Measurements from ENCODE around the gene PABPC1L.
"Not testable (repeated sequence)": the region's sequence is repeated elsewhere in the genome, so short reads cannot be mapped to it uniquely, and the experiment has no call there.

Gene PABPC1L

DNA sequence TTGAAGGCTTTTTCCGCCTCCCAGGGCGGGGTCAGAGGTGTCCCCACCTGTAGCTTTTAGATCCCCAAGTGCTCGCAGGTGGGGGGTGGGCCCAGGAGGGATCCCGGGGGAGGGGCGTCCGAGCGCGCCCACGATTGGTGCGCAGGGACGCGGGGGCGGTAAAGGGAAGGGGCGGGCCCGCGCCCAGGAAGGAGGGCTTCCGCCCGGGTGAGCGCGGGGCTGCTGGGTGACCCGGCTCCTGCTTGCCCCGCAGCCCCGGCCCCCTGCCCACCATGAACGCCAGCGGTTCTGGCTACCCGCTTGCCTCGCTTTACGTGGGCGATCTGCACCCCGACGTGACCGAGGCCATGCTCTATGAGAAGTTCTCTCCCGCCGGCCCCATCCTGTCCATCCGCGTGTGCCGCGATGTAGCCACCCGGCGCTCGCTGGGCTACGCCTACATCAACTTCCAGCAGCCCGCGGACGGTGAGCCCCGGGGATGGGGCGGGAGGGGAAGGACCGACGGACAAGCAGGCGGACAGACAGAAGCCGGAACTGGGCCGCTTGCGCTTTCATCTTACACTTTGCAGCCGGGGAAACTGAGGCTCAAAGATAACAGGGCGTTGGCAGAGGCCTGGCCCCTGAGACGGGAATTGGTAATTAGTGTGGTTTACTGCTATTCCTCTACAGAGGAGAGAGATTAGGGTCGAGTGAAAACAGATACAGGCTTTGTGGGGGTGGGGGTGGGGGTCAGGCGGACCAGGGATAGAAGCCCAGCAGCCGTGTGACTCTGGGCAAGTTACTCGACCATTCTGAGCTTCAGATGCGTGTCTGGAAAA lies at the start of gene PABPC1L:
Gene PABPC1L, plus strand, starts transcription at position 189 of the 818 bp plus-strand sequence. Its CDS starts 84 bp downstream, at position 273.
- in situ Hi-C loops (cut with MboI; ENCODE audit: low sequenced_read_pairs): no loop called here

DNA sequence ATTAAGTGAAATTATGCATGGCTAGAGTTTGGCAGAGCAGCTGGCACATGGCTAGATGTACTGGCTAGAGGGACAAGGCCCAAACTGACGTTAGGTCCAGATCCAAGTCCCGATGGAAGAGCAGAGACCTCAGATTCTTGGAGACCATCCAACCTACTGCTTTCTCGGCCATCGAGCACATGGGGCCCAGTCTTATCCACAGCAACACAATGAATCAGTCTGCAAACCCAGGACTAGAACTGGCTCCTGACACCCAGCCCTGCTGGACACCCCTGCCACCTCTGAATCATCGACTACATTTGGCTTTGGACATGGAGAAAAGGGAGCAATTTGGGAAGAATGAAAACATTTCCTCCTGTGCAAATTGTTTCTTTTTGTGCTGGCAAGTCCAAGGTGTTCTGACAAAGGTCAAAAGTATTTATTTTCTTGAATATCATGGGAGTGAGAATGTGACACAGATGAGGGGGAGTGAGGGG lies 48.3 kb upstream of the PABPC1L start:
- in situ Hi-C loops (cut with MboI; ENCODE audit: low sequenced_read_pairs): no loop called here

DNA sequence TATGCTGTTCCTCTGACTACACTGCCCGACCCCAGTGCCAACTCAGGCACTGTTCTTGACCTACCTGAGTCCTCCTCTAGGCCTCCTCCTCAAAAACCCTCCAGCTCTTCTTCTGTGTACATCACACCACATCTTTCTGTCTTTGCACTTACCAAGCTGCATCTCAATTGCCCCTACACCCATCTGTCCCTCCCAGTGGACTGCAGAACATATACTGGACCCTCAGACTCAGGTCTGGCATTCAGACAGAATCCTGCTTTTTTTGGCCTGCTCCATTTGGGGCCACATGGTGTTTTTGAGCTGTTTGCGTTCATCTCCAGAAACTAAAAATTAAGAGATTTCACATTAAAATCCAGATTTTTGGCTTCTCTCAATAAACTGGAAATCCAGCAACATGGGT lies 47.6 kb upstream of the PABPC1L start:
- in situ Hi-C loops (cut with MboI; ENCODE audit: low sequenced_read_pairs): no loop called here

DNA sequence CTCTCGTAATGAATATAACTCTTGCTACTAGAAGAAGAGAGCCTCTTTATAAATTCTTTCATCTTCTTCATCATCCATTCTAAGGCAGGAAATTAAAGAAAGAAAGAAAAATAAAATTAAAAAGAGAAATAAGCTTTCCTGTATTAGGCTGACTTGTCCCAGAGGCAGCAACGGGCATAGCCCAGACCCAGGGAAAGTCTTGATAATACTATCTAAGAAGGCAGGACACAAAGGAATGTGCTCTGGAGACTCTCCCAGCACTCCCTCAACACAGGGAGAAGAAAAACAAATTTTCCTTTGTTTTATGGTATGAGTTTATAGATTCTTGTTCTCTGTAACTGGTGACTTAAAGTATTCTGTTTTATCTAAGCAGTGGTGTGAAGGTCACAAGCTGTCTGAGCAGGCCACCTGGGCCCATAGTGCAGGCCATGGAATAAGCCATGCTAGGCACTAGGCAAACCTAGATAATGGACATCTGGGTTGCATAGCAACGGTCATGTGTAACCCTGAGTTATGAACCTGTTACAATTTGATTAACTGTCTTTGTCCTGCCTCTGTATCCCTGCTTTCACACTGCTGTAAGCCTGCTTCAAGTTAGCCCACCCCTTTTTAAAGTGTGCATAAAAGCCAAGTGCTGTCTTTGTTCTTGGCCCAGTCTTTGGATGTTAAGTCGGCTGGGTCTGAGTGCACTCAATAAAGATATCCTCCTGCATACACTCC lies 46.3 kb upstream of the PABPC1L start:
- in situ Hi-C loops (cut with MboI; ENCODE audit: low sequenced_read_pairs): not testable (repeated sequence)

DNA sequence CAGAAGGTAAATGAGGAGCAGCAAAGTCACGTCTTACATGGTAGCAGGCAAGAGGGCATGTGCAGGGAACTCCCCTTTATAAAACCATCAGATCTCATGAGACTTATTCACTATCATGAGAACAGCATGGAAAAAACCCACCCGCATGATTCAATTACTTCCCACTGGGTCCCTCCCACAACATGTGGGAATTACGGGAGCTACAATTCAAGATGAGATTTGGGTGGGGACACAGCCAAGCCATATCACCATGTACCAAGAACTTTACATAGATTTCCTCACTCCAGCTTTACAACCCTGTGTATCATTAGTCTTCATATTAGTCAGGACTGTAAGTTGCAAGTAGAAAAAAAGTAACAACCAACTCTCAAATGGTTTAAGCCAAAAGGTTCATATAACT lies 45.4 kb upstream of the PABPC1L start:
- in situ Hi-C loops (cut with MboI; ENCODE audit: low sequenced_read_pairs): not testable (repeated sequence)

DNA sequence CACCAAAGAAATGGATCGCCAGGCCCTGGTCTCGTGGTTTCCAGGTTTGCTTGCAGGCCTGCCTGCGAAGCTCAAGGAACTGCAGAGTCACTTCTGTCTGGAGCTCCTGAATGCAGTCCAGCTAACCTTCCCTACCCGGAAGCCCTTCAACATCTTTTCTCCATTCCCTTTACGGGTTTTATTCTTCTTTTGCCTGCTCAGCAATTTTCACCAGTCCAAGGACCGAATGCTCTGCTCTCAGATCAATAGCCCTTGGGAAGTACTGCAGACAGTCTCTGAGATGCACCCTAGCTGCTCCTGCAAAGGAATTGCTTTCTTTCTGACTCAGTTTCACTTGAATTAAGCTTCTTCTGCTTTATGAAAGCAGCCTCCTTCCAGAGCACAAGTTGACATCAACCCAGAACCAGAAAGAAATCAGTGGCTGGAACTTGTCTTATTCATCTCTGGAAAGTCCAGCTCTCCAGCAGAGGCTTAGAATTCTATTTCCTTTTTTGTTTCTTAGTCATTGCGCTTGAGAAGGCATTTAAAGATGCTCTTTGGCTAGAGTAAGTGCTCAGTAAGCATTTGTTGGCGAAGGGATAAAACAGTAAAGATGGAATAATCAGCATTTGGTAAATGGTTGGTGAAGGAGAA lies 43.0 kb upstream of the PABPC1L start:
- in situ Hi-C loops (cut with MboI; ENCODE audit: low sequenced_read_pairs): no loop called here

DNA sequence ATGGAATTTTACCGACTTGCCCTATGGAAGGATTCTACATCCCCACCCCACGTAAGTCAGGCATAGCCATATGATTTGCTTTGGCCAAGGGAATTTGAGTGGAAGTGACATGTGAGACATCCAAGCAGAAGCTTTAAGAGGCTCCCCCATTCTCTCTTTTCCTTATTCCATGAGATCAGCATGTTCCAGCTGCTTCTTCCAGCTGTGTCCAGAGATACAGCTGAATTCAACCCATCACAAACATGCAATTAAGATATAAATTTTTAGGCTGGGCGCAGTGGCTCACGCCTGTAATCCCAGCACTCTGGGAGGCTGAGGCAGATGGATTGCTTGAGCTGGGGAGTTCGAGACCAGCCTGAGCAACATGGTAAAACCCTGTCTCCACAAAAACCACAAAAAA lies 40.4 kb upstream of the PABPC1L start:
- in situ Hi-C loops (cut with MboI; ENCODE audit: low sequenced_read_pairs): no loop called here

DNA sequence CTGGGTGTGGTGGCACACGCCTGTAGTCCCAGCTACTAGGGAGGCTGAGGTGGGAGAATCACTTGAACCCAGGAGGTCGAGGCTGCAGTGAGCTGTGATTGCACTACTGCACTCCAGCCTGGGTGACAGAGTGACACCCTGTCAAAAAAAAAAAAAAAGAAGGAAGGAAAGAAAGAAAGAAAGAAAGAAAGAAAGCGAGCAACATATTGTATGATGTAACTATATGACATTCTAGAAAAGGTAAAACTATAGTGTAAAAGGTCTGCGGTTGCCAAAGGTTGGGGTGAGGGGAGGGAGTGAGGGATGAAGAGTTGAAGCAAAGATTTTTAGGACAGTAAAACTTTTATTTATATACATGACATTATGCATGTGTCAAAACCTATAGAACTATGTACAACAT lies 27.5 kb upstream of the PABPC1L start:
- in situ Hi-C loops (cut with MboI; ENCODE audit: low sequenced_read_pairs): not testable (repeated sequence)

DNA sequence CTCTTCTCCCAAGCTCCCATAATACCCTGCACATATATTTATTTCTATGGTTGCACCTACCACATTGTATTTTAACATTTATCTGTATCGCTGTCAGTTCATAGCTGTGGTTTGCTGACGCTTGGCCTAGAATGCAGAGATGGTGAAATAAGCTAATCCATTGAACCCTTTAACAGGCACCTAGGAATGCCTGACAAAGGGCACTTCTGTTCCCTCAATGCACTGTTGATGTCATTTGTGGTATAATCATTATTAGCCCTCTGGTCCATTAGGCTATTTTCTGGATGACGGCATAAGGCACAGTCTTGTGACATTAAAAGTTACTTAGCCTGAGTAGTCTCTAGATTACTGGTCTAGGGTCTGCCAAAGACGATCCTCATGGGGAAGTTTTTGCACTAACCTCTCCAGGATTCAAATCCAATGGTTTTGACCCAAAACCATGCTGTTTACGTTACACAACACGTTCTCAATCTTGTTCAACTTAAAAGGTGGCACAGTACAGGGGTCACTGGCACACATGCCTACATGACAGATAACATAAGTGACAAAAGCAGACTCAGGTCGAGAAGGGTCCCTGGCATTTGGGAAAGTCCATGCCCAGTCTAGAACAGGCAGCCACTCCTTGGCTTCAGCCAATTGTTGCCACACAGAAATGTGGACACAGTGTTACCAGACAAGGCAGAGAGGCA lies 26.5 kb upstream of the PABPC1L start:
- in situ Hi-C loops (cut with MboI; ENCODE audit: low sequenced_read_pairs): no loop called here

DNA sequence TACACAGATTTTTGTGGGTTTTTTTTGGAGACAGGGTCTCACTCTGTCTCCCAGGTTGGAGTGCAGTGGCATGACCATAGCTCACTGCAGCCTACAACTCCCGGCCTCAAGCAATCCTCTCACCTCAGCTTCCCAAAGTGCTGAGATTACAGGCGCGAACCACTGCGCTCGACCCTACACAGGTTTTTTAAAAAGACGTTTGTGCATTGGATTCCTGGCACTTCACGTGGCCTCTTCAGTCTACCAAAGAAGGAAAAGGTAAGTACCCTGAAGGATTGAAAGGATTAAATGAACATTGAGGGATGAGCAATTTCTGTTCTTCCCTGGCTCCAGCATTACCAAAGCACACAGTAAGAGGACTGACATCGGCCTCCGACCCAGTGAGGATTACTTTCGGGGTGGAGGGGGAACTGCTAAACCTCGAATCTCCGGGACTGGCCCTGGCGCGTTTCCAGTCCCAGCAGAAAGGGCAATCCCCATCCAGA lies 24.9 kb upstream of the PABPC1L start:
- in situ Hi-C loops (cut with MboI; ENCODE audit: low sequenced_read_pairs): no loop called here

DNA sequence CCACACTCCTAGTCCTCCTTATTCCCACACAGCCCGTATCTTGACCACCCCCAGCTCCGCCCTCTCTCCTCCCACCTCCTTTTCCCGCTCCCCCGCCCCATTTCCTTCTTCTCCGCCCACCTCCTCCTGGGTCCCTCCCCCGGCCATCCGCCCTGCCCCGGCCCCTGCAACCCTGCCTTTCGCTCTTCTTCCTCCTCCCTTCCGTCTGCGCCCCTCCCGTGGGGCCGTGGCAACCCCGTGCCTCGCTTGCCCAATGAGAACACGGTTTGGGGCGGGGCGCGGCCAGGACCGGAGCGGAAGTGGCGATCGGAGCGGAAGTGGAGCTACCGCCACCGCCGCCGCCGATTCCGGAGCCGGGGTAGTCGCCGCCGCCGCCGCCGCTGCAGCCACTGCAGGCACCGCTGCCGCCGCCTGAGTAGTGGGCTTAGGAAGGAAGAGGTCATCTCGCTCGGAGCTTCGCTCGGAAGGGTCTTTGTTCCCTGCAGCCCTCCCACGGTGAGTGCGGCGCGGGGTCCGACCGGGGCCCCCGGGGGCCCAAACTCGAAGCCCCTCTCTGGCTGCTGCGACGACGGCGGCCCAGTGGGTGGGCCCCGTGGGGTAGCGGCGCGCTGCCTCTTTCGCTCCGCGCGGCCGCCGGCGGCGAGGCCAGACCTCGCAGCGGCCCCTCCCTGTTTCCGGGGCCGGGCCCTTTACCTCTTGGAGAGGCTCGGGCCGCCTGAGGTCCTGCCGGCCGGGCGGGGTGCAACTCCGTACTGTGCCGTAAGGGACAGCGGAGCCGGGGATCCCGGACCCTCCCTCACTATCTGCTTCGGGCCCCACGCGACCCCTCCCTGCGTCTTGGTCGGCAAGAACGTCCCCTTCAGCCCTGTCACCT lies 24.2 kb upstream of the PABPC1L start, which contains the start of gene YWHAB:
Gene YWHAB, plus strand, starts transcription at position 314 of the 874 bp plus-strand sequence. CDS start 15,829 bp downstream, outside the sequence.
- in situ Hi-C loops (cut with MboI; ENCODE audit: low sequenced_read_pairs): no loop called here

DNA sequence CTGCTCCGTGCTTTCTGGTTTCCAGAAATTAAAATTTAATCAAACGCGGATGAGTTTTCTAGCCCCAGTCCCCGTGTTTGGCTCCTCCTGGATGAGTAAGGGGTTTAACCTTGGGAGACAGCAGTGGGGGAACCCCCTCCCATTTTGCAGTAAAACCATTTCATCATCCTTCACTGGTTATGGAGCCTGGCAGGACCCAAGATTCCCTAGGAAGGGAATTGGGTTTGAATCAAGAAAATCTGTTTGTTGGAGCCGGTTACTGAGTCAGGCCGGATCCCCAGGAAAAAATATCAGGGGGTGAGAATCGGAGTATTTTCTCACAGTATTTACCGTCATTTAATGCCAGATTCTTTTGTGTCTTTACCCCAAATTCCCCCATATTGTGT lies 23.6 kb upstream of the PABPC1L start:
- in situ Hi-C loops (cut with MboI; ENCODE audit: low sequenced_read_pairs): no loop called here

DNA sequence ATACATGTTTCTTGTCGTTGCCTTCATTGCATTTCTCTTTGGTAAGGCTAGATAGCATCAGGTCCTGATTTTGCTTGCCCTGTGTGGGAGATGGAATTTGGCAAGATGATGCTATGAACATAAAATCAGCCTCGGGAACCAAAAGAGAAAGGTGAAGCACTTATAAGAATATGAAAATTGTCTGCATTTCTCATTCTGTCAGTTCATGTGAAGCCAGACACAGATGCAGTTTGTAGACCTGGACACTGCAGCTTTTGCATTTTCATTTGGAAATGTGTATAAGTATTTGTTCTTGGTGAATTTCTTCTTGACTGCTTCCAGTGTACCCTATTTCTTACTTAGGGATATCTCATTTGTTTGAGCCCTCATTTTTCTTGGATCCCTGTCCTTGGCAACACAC lies 23.0 kb upstream of the PABPC1L start:
- in situ Hi-C loops (cut with MboI; ENCODE audit: low sequenced_read_pairs): no loop called here

DNA sequence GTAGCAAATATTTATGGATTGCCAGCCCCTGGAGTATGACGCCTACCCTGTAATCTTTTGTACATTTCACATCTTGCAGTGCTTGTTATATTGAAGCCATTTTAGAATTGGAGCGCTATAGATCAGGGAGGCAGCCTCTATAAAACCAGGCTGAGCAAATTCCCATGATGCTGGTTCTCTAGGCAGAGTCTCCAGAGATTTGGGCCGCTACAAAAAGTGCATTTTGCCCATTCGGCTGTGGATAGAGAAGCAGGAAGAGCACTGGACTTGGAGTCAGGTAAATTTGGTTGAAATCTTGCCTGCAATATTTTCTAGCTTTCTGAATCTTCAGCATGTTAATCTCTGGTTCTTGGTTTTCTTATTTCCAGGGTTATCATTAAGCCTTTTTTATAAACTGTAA lies 22.4 kb upstream of the PABPC1L start:
- in situ Hi-C loops (cut with MboI; ENCODE audit: low sequenced_read_pairs): no loop called here

DNA sequence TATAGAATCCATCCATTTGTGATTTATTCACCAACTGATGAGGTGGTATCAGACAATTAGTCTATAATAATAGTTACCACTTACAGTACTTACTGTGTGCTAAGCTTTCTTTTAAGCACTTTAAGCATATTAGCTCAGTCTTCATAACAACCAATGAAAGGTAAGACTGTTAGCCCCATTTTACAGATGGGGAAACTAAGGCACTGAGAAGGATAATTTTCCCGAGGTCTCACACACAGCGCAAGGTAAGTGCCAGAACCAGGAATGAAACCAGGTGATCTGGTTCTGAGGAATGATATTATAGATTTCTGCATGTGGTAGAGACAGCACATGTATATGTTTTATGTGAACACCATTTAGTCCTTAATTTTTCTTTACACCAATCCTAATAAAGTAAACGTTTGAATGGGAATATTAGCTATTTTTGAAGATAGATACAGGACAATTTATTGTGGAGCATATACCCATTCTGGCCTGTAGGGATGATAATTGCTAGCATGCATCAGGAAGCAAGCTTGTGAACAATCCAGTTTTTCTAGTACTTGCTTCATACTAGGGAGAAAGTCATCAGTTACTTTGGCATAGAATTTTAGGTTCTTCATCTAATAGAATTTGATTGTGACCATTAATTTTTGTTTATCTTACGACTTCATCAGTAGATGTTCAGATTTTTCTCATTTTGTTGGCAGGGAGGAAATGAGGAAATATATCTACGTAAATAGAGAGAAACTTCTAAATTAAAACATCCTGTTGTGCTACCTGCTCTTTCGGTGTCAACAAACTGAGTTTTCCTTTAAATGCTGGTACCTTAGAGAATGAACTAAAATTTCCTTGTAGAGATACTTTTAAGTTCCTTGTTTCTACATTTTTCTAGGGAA lies 21.4 kb upstream of the PABPC1L start:
- in situ Hi-C loops (cut with MboI; ENCODE audit: low sequenced_read_pairs): no loop called here

DNA sequence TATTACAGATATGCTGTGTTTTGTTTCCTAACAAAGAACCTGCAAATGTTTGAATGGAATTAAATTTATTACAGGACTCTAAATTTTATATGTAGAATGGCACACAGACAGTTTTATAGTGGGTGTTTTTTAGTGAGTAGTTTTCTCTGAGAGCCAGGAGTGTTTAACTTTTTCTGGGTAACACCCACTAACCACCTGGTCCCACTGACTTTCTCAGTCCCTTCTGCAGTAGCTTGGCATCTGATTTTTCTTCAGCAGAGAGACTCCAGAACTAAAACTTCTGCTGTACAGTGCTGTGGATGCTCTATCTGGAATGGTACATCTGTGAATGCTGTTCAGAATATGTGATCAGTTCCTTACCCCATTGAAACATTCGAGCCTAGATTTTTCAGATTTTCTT lies 18.0 kb upstream of the PABPC1L start:
- in situ Hi-C loops (cut with MboI; ENCODE audit: low sequenced_read_pairs): no loop called here

DNA sequence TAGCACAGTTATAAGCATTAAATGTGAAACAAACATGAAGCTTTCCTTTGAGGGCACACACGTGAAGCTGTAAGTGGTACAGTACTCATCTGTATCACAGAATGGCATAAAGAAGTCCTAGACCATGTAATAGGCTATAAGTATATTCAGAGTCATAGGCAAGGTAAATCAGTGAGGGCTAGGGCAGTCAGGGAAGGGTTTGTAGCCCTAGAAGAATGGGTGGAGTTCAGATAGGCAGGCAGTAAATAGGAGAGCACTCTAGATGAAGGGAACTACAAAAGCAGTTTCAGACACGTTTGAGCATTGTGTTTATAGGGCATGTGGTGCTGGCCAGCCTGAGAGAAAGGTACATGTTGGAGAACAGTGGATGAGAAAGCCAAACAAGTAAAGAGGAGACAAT lies 14.9 kb upstream of the PABPC1L start:
- in situ Hi-C loops (cut with MboI; ENCODE audit: low sequenced_read_pairs): no loop called here

DNA sequence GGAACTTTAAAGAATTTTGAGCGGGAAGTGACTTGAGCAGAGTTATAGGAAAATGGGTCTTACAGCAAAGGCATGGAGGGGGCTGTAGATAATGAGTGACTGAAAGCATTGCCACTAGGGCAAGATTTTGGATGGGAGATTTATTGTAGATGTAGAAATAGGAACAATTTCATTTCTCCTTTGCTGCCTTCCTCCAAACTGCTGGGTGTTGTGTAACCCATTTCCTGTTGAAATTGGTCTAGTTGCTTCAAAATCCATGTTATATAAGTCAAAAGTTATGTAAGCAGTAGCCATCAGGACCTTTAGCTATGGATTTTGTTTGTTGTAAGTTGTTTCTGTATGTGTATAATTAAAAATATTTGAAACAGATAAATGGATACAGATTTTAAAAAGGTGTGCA lies 13.3 kb upstream of the PABPC1L start:
- in situ Hi-C loops (cut with MboI; ENCODE audit: low sequenced_read_pairs): no loop called here

DNA sequence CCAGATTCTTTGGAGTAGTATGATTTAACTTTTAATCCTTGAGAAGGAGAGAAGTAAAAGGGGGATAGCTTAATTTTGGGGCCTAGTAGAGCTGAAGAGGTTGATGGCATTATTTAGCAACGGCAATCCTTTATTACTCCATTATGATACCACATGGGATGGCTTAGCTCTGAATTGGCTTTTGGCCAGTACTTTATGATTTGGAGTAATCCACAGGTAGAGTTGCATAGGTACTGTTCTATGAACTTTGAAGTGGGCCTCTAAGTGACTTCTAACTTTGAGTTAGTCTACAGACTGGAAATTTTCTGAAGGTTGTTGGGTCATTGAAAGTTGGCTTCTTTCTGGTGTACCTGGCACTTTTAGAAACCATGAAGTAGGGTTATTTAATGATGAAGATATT lies 12.7 kb upstream of the PABPC1L start:
- in situ Hi-C loops (cut with MboI; ENCODE audit: low sequenced_read_pairs): no loop called here
